NCI-H1105 treated with DMSO at 0.1 percent for 48 hours (cell line): ENCODE measurements around the gene PPP2R2C.

Experiments used
- DNase-seq: peaks from one replicate; lab custom pipeline; 2025; lab: John Stamatoyannopoulos, UW

PPP2R2C gene

DNA sequence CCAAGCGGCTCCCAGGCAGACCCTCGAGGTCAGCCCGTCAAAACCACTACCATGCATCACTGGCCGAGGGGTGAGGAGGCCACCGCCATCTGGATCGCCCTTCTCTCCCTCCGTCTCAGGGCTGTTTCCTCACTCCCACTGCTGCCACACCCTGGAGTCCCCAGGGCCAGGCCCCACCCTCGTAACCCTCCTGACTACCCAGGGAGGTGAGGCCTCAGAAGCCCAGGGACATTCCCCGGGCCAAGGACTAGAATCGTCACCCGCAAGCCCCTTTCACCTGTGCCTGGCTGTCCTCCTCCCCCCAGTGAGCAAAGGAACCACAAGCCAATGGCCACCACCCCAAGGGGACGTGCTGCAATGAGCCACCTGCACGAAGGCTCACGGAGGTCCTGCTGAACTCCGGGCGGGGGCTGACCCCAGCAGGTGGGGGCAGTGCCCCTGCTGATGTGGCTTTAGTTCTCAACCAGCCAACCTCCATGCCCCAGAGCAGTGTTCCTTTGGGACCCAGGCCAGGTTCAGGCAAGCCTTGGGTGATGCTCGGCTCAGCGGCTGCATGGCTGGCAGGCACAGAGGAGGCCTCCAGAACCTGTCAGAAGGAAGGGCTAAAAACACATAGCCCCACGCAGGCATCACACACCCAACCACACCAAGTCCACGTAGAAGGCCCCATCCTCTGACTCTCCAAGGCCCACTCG is 23.8 kb downstream of the PPP2R2C start:
- no peak for DNase-seq

DNA sequence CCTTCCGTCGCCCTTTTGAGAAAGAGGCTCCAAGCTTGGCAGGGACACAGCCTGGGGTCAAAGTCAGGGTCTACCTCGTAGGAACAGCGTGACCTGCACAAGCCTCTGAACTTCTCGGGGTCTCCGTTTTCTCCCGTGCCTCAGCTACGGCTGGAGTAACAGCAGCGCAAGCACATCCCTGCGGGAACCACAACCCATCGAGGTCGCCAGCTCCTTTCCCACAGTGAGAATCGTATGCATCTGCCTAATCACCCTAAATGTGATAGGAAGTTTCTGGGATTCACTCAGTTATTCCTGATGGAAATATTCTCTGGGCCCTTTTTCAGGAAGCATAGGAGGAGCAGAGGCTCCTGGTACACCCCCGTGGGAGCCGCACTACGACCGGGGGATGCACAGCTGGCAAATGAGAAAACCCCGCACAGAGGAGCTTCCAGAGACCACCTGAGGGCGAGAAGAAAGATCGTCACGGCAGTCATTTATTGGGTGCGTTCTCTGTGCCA is 24.7 kb downstream of the PPP2R2C start:
- DNase-seq, result no peak

DNA sequence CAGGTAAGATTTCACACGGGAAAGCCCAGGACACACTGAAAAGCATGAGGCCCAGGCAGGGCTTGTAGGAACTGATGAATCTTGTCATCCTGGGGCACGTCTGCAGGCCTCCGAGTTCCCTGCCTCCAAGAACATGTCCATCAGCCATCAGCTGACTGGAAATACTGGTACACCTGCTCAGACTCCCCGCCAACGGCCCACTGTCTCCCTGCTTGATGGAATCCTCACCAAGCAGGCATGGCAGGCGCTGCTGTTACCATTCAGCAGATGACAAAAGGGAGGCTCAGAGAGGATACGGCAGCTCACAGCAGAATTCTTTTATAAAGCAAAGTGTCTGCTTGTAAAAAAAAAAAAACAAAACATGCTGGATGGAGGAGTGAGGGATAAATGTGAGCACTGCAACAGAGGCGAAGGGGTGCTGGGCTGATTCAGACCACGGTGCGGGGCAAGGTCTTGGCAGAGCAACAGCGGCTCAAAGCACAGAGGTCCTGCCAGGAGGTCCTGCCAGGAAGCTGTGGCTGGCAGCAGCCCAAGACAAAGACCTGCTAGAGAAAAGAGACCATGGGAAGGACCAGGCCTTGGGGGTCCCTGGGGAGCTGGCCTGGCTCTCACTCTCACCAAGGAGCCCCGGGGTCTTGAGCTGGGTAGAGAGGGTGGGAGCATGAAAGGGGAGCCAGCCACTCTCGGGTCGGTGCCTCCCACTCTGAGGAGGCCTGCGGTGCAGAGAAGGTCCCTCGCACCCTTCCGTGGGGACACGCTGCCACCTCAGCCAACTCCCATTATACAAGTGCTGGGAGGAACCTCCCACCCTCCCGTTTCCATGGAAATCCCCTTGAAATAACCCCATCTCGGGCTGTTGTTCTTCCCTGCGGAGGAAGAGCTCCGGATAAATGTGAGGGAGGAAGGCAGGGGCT is 25.6 kb downstream of the PPP2R2C start:
- no peak for DNase-seq

DNA sequence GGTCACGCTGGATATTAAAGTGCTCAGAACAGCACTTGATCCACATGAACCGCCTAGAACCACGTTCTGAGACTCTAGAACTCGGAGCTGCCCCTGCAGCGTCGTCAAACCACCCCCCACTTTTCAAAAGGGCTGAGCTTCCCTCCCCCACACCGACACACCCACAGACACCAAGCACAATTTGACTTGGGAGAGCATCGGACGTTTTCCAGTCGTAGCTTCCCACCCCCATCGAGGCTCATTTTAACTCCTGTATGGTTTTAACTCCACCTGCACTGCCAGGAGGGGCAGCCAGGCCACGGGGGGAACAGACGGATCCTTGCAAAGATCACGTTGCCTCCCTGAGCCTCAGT is 26.3 kb downstream of the PPP2R2C start:
- DNase-seq, result no peak

DNA sequence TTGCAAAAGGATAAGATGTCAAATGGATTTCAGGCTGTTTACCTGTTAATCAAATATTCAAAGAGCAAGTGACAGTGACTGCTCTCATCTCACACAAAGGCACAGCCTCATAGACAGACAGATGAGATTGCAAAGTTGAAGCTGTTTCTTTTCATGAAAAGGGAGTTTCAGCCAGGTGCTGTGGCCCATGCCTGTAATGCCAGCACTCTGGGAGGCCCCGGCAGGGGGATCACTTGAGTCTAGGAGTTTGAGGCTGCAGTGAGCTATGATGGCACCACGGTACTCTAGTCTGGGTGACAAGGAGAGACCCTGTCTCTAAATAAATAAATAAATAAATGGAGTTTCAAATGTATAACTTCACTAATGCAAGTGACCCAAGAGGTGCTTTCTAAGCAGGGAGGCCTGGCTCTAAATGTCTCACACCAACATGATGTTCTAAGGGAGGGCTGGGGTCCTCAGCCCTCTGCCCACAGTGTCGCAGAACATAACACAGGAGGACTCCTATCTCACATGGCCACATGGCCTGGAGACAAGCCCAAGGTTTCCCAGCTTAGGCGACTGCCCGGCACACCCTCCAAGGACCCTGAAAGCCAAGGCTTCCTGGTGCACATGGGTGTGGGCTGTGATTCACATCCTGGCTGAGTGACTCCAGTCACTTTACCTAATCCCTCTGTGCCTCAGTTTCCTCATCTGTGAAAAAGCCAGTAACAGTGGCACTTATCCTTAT is 26.8 kb downstream of the PPP2R2C start:
- DNase-seq, result no peak

DNA sequence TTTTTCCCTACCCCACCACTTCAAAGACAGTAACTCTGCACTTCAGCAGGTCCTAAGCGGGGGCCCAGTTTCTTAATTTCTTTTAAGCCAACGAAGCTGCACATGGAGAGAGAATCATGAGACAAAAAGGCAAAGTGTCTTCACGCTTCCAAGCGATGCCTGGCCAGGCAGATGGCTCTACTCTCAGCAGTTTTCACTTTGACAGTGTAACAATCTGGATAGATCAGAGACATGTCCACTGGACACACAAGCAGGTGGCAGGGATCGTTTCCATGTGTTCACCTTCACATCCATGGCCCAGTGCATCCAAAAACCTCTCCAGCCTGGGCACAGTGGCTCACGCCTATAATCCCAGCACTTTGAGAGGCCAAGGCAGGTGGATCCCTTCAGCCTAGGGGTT is 27.8 kb downstream of the PPP2R2C start:
- DNase-seq, result no peak

DNA sequence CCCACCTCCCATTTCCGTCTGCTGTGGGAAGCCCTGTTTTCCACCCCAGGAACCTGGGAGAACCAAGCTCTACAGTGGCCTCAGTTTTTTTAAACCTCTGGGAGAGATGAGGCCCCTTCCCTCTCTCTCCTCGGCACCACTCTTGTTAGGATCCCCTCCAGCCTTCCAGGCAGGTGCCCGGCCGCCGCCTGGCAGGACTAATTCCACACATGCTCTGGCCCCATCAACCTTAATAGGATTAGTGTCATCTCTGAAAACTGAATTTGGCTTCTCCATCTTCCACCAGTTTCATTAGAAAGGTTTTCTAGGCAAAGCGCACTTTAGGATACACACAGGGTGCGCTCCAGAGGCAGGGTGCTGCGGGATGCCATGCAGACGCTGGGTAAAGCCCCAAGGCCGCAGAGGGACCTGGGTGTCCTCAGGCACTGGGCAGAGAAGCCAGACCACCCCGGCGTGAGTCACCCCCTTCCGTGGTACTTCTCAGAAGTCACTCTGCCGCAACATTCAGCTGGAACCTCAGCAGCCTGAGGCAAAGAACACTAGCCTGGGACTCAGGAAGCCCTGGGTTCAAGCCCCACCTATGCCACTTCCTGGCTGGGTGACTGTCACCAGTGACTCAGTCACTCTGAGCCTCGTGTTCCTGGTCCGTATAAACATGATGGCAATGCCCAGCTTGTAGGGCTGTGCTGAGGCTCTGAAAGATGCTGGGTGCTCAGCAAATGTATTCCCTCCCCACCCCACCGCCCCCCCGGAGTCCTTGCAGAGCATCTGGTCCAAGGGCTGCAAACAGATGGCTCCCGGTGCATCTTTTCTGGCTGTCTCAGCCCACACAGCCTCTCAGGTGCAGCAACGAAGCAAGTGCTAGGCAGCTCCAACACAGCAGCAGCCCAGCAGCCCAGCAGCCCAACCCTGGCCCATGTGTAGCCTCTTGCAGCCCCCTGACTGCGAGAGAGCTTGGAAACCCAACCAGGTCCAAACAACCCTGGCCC is 29.1 kb downstream of the PPP2R2C start:
- no peak for DNase-seq

DNA sequence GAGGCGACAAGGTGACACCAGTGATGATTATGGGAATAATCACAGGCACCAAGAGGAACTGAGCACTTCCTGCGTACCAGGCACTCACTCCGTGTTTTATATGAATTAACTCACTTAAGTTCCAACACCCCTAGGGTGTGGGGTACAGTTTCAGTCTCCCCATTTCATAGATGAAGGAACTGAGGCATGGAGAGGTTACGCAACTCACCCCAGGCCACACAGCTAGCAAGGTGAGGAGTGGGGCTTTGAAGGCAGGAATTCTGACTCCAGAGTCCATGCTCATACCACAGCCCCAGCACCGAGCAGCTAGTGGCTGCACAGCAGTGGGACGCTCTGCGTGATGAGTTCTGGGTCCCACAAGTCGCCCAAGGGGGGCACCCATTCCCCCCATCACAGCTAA is 29.9 kb downstream of the PPP2R2C start:
- no peak for DNase-seq

DNA sequence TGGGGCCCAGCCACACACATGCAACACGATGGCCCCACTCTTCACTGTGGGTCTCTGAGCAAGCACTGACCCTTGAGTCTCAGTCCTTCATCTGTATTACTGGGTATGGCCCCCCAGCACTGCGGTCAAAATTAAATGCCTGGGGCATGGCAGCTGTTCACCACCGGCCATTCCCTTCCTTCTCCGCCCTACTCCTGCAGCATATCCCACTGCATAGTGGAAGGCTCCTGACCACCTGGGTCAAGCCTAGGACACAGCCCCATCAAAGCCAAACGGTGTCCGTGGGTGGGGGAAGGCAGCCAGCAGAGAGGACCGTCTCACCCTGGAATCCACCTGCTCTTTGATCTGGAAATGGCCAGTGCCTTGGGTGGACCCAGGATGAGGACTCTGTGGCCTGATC is 30.7 kb downstream of the PPP2R2C start:
- DNase-seq, result no peak

DNA sequence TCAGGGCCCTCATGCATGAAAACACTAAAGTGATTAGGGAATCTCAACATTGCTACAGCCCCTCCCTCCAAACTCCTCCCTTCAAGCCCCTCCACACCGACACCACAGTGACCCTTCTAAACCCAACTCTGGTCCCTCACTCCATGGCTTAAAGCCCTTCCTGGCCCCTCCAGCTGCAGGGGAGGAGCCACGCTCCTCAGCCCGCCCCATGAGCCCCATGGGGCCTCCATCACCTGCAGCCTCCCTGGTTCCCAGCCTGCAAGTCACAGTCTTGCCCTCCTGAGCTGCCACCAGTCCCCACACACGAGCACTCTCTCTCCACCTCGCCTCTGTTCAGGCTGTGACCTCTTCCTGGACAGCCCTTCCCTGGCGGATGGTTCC is 31.2 kb downstream of the PPP2R2C start:
- no peak for DNase-seq

DNA sequence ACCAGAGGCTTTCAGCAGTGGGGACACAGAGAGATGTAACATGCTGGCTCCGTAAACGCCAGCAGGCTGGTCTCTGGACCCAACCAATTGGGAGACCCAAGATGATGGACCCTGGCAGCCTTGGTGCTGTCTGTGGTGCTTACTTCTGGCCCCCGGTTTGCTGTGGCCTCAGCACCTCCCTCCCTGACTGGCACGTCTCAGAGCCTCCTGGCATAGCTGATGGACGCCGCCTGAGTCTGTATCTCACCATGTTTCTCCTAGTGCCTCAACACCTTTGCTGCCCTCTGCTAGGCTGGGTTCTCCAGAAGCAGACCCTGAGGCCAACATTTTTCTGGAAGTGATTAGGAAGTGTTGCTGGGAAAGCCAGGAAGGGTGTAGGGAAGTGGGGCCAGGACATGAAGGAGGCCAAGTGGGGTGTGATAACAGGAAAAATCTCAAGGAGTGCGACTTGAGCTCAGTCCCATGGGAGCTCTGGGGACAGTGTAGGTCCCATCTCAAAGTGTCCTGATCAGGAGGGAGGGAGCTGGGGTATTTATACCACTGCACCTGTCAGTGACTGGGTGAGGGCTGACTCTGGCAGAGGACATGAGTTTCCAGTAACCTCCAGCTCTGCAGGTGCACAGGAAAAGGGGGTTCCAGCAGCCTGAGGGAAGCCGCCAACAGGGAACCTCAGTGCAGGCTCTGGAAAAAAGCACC is 31.8 kb downstream of the PPP2R2C start:
- no peak for DNase-seq

DNA sequence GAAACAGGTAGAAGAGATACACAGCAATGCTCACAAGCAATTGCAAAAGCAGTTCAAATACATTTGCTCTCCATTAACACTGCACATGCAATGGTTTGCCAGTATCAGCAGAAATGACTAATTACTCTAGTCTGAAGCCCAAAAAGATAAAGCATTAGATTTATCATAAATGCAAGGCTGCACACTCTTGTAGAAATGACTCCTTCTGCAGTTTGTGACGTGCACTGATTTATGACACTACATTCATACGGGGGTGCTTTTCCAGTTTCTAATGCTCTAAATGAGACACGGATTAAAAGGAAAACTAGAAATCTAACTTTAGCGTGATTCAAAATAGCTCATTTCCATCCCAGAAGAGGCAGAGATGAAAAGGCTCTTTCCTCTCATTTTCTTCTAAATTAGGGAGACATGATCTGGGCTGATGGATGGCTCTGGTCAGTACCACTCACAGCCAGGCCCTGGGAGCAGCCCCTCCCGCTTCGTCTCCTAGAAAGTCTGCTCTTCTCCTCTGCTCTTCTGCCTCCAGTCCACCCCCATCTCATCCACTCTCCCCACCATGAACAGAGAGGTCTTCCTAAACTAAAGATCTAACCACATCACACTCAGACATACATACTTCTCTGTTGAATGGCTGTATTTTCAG is 33.2 kb downstream of the PPP2R2C start:
- no peak for DNase-seq

DNA sequence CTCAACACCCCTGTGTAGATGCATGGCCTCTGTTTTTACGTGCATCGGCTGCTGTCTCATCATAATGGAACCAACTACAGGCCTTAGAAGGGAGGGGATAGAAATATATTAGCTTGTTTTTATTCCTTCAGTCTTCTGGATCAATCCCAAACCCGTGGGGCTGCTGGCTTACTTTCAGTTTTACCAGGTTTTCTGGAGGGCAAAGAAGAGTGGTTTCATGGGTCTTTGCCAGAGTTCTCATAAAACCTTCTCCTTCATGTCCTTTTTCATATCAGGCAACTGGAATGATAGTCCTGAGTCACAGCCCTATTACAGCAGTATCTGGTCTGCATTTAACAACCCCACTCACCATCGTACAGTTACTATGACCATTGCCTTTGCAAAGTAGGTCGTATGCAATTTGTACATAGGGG is 34.6 kb downstream of the PPP2R2C start:
- no peak for DNase-seq

DNA sequence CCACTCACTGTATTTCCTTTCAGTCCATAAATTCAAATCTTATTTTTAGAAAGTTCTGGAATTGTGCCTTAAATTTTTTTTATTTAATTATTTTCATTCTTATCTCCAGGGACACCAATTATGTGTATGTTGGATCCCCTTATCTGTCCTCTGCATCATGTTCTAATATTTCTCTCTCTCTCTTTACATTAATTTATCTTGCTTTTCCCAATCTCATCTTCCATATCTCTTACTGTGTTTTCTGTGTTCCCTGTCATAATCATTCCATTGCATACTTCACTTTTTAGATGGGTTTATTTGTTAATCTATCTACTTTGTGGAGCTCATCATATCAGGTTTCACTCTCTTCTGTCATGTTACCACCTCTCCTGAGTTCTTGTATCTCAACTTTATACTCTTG is 37.4 kb downstream of the PPP2R2C start:
- DNase-seq, result no peak

DNA sequence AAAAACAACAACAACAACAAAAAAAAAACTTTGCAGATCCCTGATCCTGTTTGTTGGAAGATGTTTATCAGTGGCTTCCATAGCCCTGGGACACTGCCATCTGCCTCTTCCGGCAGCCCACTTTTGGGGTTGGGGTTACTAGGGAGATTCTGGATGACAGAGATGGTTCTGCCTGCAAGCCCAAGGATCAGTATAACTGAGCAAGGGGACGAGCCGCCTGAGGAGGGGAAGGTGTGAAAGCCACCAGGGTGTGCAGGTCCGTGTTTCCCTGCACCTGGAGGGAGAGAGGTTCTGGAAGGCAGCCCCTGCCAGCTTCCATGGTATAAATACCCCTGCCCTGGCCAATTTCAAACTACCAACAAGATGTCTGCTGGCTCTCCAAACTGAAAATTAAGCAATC is 41.5 kb downstream of the PPP2R2C start:
- no peak for DNase-seq

DNA sequence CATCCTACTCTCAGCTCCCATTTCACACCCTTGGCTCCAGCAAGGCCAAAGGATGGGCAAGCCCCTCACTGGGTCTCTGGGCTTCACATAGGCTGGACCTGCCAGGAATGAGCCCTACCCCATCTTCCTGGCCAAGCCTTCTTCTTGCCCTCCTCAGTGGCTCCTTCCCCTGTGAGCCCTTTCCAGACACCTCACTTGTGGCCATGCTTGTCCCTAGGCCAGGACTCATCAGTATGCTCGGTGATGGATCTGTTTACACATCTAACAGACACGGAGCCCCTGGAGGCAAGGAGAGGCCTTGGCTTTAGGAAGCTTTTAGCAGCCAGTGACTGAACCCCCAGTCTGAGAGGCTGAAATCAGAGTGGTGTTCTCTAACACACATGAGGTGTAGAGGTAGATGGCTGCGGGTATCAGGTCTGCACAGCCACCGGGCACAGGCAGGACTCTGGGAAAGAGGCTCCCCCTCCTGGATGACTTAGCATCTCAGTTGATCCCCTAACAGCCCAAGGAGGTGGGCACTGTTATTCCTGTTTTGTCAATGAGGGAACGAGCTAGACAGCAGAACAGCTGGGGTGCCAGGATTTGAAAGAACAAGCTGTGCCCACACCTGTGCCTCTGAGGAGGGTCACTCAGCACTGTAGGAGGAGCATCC is 44.8 kb downstream of the PPP2R2C start:
- no peak for DNase-seq

DNA sequence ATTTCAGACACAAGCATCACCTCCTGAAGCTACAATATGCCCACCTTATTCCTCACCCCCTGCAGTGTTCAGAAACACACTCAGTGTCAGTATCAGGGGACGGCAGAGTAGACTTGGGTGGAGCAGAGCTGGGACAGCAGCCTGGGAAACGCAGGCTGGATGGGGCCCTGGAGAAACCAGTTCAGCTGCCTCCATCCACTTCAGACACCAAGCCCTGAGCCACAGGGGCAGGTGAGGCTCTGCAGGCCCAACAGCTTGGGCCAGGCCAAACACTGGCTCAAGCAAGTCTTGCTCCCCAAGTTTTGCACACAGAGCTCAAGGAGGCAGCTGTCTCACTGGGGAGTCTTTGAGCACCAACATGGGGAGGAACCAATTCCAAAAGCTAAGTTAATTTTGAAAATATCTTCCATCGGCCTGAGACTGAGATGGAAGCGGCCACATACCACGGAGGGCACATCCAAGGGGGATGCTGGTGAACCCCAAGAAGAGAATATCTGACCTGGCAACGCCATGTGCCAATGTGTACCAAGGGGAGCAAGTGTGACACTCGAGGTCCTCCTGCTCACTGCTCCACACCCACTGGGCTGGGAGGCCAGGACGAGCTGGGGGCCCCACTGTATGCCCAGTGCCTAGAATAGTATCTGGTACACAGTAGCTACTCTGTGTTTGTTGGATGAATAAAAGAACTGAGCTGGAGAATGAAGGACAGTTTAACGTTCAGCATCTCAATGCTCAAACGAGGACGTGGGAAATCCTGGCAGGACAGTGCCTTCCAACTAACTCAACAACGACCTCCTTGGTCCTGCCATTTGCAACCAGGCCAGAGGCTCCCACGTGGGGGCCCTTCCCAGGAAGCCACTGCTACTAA is 45.6 kb downstream of the PPP2R2C start:
- no peak for DNase-seq

DNA sequence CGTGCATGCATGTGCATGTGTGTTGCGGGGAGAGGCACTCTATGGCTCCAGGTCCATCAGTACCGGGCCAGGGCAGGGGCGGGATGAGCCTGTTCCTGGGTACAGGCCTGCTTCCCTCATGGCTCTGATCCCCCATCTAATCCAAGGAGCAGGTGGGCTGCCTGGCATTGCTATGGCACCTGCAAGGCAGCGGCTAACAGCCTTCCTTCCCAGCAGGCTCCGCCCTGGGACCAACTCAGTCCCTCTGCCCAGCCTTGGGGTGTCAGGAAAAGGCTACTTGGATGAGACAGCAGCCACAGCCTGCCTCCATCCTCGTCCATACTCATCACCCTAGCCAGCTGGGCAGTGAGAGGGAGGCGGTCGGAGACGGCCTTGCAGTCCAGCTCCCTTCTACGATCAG is 46.5 kb downstream of the PPP2R2C start:
- DNase-seq, result no peak

DNA sequence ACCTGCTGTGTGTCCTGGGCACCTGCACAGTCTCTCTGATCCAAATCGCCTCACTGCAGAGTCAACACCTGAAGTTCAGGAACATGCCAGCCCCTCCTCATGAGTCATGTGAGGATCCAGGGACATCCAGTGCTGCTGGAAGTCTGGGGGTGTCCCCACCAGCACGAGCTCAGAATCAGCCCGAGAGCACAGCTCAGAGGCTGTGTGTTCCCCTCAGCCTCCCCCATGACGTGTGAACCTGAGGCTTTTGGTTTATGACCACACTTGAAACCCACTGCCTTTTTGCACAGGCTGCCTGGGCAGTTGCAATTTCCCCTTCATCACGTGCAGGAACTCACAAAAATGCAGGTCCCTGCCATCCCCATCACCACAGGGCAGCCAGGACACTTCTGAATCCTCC is 47.1 kb downstream of the PPP2R2C start:
- DNase-seq, result no peak
